PC-9 (cell line): ENCODE measurements around the gene XRCC3.

ENCODE experiments used
- EZH2 ChIP-seq: fragments of 200-600 bp; sonication (generic); IDR thresholded peaks from 2 replicates; pipeline ENCODE4 v1.8.0; 2017; ENCODE audit warnings: antibody characterized with exemption, low read depth
- TF ChIP-seq, protein P1 (sequence below): fragments of 200-600 bp; sonication (generic); conservative IDR thresholded peaks from 2 replicates; pipeline ENCODE4 v1.6.1; 2017; ENCODE audit warnings: mixed run types, antibody characterized with exemption, mild to moderate bottlenecking, moderate library complexity

DNA sequence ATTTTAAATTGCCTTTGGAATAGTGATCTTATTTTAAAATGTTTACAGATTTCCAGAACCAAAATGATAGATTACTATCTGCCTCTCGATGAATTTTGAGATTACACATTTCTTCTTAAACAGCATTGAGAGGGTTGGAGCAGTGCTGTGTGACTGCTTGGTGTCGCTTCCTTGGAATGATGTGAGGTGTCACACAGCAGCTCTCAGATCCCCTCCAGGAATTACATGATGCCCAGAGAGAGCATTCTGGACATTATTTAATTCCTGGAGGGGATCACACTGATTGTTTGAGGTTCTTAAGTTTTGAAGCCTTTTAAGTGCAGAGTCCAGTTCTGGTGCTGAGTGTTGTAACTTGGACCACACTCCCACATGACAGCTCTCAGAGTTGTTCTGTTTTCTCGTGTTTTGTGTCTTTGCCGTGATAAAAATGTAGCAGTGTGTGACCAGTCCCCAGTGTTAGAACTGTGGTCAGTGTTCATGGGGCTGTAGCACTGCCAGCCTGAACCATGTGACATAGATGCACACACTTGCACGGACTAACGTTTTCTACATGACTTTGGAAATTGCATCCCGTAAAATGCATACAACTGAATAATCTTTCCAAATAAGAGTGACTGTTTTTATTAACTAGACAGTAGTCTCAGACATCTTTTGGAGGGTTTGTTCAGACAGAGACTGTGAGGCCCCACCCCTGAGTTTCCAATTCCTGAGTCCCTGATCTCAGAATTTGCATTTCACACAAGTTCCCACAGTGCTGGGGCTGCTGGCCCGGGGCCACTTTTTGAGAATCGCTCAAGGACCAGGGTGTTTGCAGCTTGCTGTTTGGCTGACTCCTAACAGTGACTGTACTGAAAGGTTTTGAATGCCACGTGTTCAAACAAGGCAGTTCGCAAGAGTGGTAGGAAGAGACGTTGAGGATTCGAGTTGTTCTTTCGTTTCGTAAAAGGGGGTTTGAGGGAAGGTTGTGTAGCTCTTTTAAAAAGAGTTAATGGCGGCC is 26.0 kb downstream of the XRCC3 start:
- TF ChIP-seq, protein P1, sequence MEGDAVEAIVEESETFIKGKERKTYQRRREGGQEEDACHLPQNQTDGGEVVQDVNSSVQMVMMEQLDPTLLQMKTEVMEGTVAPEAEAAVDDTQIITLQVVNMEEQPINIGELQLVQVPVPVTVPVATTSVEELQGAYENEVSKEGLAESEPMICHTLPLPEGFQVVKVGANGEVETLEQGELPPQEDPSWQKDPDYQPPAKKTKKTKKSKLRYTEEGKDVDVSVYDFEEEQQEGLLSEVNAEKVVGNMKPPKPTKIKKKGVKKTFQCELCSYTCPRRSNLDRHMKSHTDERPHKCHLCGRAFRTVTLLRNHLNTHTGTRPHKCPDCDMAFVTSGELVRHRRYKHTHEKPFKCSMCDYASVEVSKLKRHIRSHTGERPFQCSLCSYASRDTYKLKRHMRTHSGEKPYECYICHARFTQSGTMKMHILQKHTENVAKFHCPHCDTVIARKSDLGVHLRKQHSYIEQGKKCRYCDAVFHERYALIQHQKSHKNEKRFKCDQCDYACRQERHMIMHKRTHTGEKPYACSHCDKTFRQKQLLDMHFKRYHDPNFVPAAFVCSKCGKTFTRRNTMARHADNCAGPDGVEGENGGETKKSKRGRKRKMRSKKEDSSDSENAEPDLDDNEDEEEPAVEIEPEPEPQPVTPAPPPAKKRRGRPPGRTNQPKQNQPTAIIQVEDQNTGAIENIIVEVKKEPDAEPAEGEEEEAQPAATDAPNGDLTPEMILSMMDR: no peak
- no peak for TF ChIP-seq EZH2
